ENCODE measurements around the gene DUXB. TPM values are rescaled to one million over a fixed set of nuclear protein-coding genes. Genes with fewer than 3 reads are reported as not detected.

The DUXB gene
- 0.03 TPM for polyA plus RNA-seq (2013, experiment 1 of 2)
- not detected for polyA plus RNA-seq (2013, experiment 2 of 2)

GRCh38 chr16:75701361-75701760 lies at the start of gene DUXB:
Gene DUXB (minus strand): TSS chr16:75701461. CDS start chr16:75701418, 43 bp downstream.
- Histone ChIP-seq H3K56ac (ENCODE audit: low read length) (no peak within 1 kb of the TSS), H3K79me2 (ENCODE audit: control insufficient read depth, insufficient read depth, low read length) (no peaks in the 10 kb centered on the region)
- WGBS (ENCODE audit: extremely low coverage, insufficient coverage, low lambda C conversion rate) = no CpG with 5 or more reads among the region's 5 CpGs

GRCh38 chr16:75750528-75750927 lies 49.3 kb upstream of the DUXB start:
- H2BK120ac ChIP-seq (ENCODE audit: low read depth, low read length) = no peak overlapping the region
- no peak overlapping the region for H3K4me3 ChIP-seq (ENCODE audit: low read length)
- no peak for DNase-seq
- H3K36me3 ChIP-seq (ENCODE audit: control insufficient read depth, insufficient read depth, low read length) = no peaks in the 10 kb centered on the region
- no peaks in the 10 kb centered on the region for H3K79me1 ChIP-seq (ENCODE audit: low read length)
- no peak overlapping the region for H3K27ac ChIP-seq (ENCODE audit: low read depth, low read length)
- H3K27me3 ChIP-seq (ENCODE audit: insufficient read depth, low read length, poor library complexity) = no peaks in the 10 kb centered on the region
- H4K5ac ChIP-seq (ENCODE audit: low read length) = no peak overlapping the region
- no CpG with 5 or more reads among the region's 3 CpGs for WGBS (ENCODE audit: extremely low coverage, insufficient coverage, low lambda C conversion rate)
- H2AK5ac ChIP-seq (ENCODE audit: low read length) = no peak overlapping the region
- H3K9ac ChIP-seq (ENCODE audit: low read length) = no peak overlapping the region
- H3K79me2 ChIP-seq (ENCODE audit: control insufficient read depth, insufficient read depth, low read length) = no peaks in the 10 kb centered on the region
- H3K56ac ChIP-seq (ENCODE audit: low read length) = no peak overlapping the region
- H3K23ac ChIP-seq (ENCODE audit: low read length) = no peak overlapping the region
- H3K18ac ChIP-seq (ENCODE audit: low read length) = no peak overlapping the region
- no peak overlapping the region for H4K8ac ChIP-seq (ENCODE audit: low read depth, low read length)
- H3K4ac ChIP-seq (ENCODE audit: low read depth, low read length) = no peak overlapping the region
- H3K4me1 ChIP-seq (ENCODE audit: control insufficient read depth, low read depth, low read length) = no peaks in the 10 kb centered on the region
- H3K4me2 ChIP-seq (ENCODE audit: low read length) = no peak overlapping the region
- H2BK5ac ChIP-seq (ENCODE audit: low read length) = no peak overlapping the region
- H2BK15ac ChIP-seq (replicated peaks; ENCODE audit: low read depth) = no peak overlapping the region

More at GRCh38 chr16:75701361-75701760, at the start of gene DUXB:
- Histone ChIP-seq H3K27ac (ENCODE audit: low read depth, low read length) (no peak within 1 kb of the TSS), H2BK5ac (ENCODE audit: low read length) (no peak within 1 kb of the TSS), H2BK120ac (ENCODE audit: low read depth, low read length) (no peak within 1 kb of the TSS), H3K18ac (ENCODE audit: low read length) (no peak within 1 kb of the TSS), H3K4me3 (ENCODE audit: low read length) (no peak within 1 kb of the TSS), H2BK15ac (replicated peaks; ENCODE audit: low read depth) (no peak within 1 kb of the TSS), H3K23ac (ENCODE audit: low read length) (no peak within 1 kb of the TSS), H4K5ac (ENCODE audit: low read length) (no peak within 1 kb of the TSS), H3K9ac (ENCODE audit: low read length) (no peak within 1 kb of the TSS), H2AK5ac (ENCODE audit: low read length) (no peak within 1 kb of the TSS), H3K4me1 (ENCODE audit: control insufficient read depth, low read depth, low read length) (no peaks in the 10 kb centered on the region), H3K27me3 (ENCODE audit: insufficient read depth, low read length, poor library complexity) (no peaks in the 10 kb centered on the region), H3K36me3 (ENCODE audit: control insufficient read depth, insufficient read depth, low read length) (no peaks in the 10 kb centered on the region), H3K79me1 (ENCODE audit: low read length) (no peaks in the 10 kb centered on the region), H3K4me2 (ENCODE audit: low read length) (no peak within 1 kb of the TSS), H3K4ac (ENCODE audit: low read depth, low read length) (no peak within 1 kb of the TSS), H4K8ac (ENCODE audit: low read depth, low read length) (no peak within 1 kb of the TSS)
- DNase-seq = no peak

- H3K79me1 ChIP-seq (ENCODE audit: low read length) = no peaks in the 10 kb centered on the region
- no peak overlapping the region for H4K5ac ChIP-seq (ENCODE audit: low read length)
- no peak overlapping the region for H3K56ac ChIP-seq (ENCODE audit: low read length)
- no peak overlapping the region for H2BK5ac ChIP-seq (ENCODE audit: low read length)
- H3K4ac ChIP-seq (ENCODE audit: low read depth, low read length) = no peak overlapping the region
- no peak overlapping the region for H3K27ac ChIP-seq (ENCODE audit: low read depth, low read length)
- H3K18ac ChIP-seq (ENCODE audit: low read length) = no peak overlapping the region
- no CpG with 5 or more reads among the region's 3 CpGs for WGBS (ENCODE audit: extremely low coverage, insufficient coverage, low lambda C conversion rate)
- no peak overlapping the region for H3K9ac ChIP-seq (ENCODE audit: low read length)
- no peak for DNase-seq
- H3K23ac ChIP-seq (ENCODE audit: low read length) = no peak overlapping the region
- no peaks in the 10 kb centered on the region for H3K36me3 ChIP-seq (ENCODE audit: control insufficient read depth, insufficient read depth, low read length)
- H2BK120ac ChIP-seq (ENCODE audit: low read depth, low read length) = no peak overlapping the region
- H3K4me3 ChIP-seq (ENCODE audit: low read length) = no peak overlapping the region
- no peaks in the 10 kb centered on the region for H3K79me2 ChIP-seq (ENCODE audit: control insufficient read depth, insufficient read depth, low read length)
- H4K8ac ChIP-seq (ENCODE audit: low read depth, low read length) = no peak overlapping the region
- H3K4me1 ChIP-seq (ENCODE audit: control insufficient read depth, low read depth, low read length) = no peaks in the 10 kb centered on the region
- no peaks in the 10 kb centered on the region for H3K27me3 ChIP-seq (ENCODE audit: insufficient read depth, low read length, poor library complexity)
- H2BK15ac ChIP-seq (replicated peaks; ENCODE audit: low read depth) = no peak overlapping the region
- H3K4me2 ChIP-seq (ENCODE audit: low read length) = no peak overlapping the region
- H2AK5ac ChIP-seq (ENCODE audit: low read length) = no peak overlapping the region
These were observed 45.1 kb upstream of the DUXB start for GRCh38 chr16:75746359-75746758.

- Histone ChIP-seq H3K23ac (ENCODE audit: low read length) (no peak overlapping the region), H3K79me2 (ENCODE audit: control insufficient read depth, insufficient read depth, low read length) (no peaks in the 10 kb centered on the region), H2BK15ac (replicated peaks; ENCODE audit: low read depth) (no peak overlapping the region), H3K4ac (ENCODE audit: low read depth, low read length) (no peak overlapping the region), H3K27me3 (ENCODE audit: insufficient read depth, low read length, poor library complexity) (no peaks in the 10 kb centered on the region), H2BK5ac (ENCODE audit: low read length) (no peak overlapping the region), H3K56ac (ENCODE audit: low read length) (no peak overlapping the region), H2AK5ac (ENCODE audit: low read length) (no peak overlapping the region), H3K4me3 (ENCODE audit: low read length) (no peak overlapping the region), H4K8ac (ENCODE audit: low read depth, low read length) (no peak overlapping the region), H4K5ac (ENCODE audit: low read length) (no peak overlapping the region), H3K79me1 (ENCODE audit: low read length) (no peaks in the 10 kb centered on the region), H3K27ac (ENCODE audit: low read depth, low read length) (no peak overlapping the region), H3K4me1 (ENCODE audit: control insufficient read depth, low read depth, low read length) (no peaks in the 10 kb centered on the region), H3K36me3 (ENCODE audit: control insufficient read depth, insufficient read depth, low read length) (no peaks in the 10 kb centered on the region), H2BK120ac (ENCODE audit: low read depth, low read length) (no peak overlapping the region), H3K4me2 (ENCODE audit: low read length) (no peak overlapping the region), H3K18ac (ENCODE audit: low read length) (no peak overlapping the region), H3K9ac (ENCODE audit: low read length) (no peak overlapping the region)
- no peak for DNase-seq
- WGBS (ENCODE audit: extremely low coverage, insufficient coverage, low lambda C conversion rate) = no CpG with 5 or more reads among the region's 1 CpG
These were observed 44.6 kb upstream of the DUXB start for GRCh38 chr16:75745823-75746222.

GRCh38 chr16:75745242-75745641 lies 44.0 kb upstream of the DUXB start:
- Histone ChIP-seq H3K27me3 (ENCODE audit: insufficient read depth, low read length, poor library complexity) (no peaks in the 10 kb centered on the region), H3K56ac (ENCODE audit: low read length) (no peak overlapping the region), H3K79me1 (ENCODE audit: low read length) (no peaks in the 10 kb centered on the region), H3K36me3 (ENCODE audit: control insufficient read depth, insufficient read depth, low read length) (no peaks in the 10 kb centered on the region), H3K4me3 (ENCODE audit: low read length) (no peak overlapping the region), H3K27ac (ENCODE audit: low read depth, low read length) (no peak overlapping the region), H3K79me2 (ENCODE audit: control insufficient read depth, insufficient read depth, low read length) (no peaks in the 10 kb centered on the region), H4K8ac (ENCODE audit: low read depth, low read length) (no peak overlapping the region), H2BK15ac (replicated peaks; ENCODE audit: low read depth) (no peak overlapping the region), H2AK5ac (ENCODE audit: low read length) (no peak overlapping the region), H2BK120ac (ENCODE audit: low read depth, low read length) (no peak overlapping the region), H3K4me2 (ENCODE audit: low read length) (no peak overlapping the region), H3K4me1 (ENCODE audit: control insufficient read depth, low read depth, low read length) (no peaks in the 10 kb centered on the region), H3K23ac (ENCODE audit: low read length) (no peak overlapping the region), H4K5ac (ENCODE audit: low read length) (no peak overlapping the region), H2BK5ac (ENCODE audit: low read length) (no peak overlapping the region), H3K18ac (ENCODE audit: low read length) (no peak overlapping the region), H3K4ac (ENCODE audit: low read depth, low read length) (no peak overlapping the region), H3K9ac (ENCODE audit: low read length) (no peak overlapping the region)
- WGBS (ENCODE audit: extremely low coverage, insufficient coverage, low lambda C conversion rate) = no CpG with 5 or more reads among the region's 1 CpG
- DNase-seq = no peak

- Histone ChIP-seq H3K79me2 (ENCODE audit: control insufficient read depth, insufficient read depth, low read length) (no peaks in the 10 kb centered on the region), H4K5ac (ENCODE audit: low read length) (no peak overlapping the region), H3K27ac (ENCODE audit: low read depth, low read length) (no peak overlapping the region), H2AK5ac (ENCODE audit: low read length) (no peak overlapping the region), H3K4me1 (ENCODE audit: control insufficient read depth, low read depth, low read length) (no peaks in the 10 kb centered on the region), H3K36me3 (ENCODE audit: control insufficient read depth, insufficient read depth, low read length) (no peaks in the 10 kb centered on the region), H3K27me3 (ENCODE audit: insufficient read depth, low read length, poor library complexity) (no peaks in the 10 kb centered on the region), H2BK15ac (replicated peaks; ENCODE audit: low read depth) (no peak overlapping the region), H3K23ac (ENCODE audit: low read length) (no peak overlapping the region), H3K18ac (ENCODE audit: low read length) (no peak overlapping the region), H2BK120ac (ENCODE audit: low read depth, low read length) (no peak overlapping the region), H4K8ac (ENCODE audit: low read depth, low read length) (no peak overlapping the region), H3K4me2 (ENCODE audit: low read length) (no peak overlapping the region), H3K9ac (ENCODE audit: low read length) (no peak overlapping the region), H3K56ac (ENCODE audit: low read length) (no peak overlapping the region), H3K4me3 (ENCODE audit: low read length) (no peak overlapping the region), H2BK5ac (ENCODE audit: low read length) (no peak overlapping the region), H3K79me1 (ENCODE audit: low read length) (no peaks in the 10 kb centered on the region), H3K4ac (ENCODE audit: low read depth, low read length) (no peak overlapping the region)
- peak; percentile 60 for DNase-seq
- no CpG with 5 or more reads among the region's 1 CpG for WGBS (ENCODE audit: extremely low coverage, insufficient coverage, low lambda C conversion rate)
These were observed 41.3 kb upstream of the DUXB start for GRCh38 chr16:75742424-75743047.

Data from mesendoderm (in vitro differentiated cells).